Measurements from ENCODE around the gene RPS6KL1. TPM values are rescaled to one million over a fixed set of nuclear protein-coding genes. Genes with fewer than 3 reads are reported as not detected.
"Not testable (repeated sequence)": the region's sequence is repeated elsewhere in the genome, so short reads cannot be mapped to it uniquely, and the experiment has no call there.

RPS6KL1 gene
- total and polyA plus RNA-seq, 4 donors = 1.1 to 5.9 (median 3.8) TPM

- WGBS = 29% methylated on average over 6 of the region's 6 CpGs
- H3K9ac ChIP-seq (ENCODE audit: low read depth in 1 of 2, low read length in 2 of 2) = no peak overlapping the region
- H3K9me3 ChIP-seq (ENCODE audit: control insufficient read depth in 4 of 4, low read length in 3 of 4) = no peaks in the 10 kb centered on the region
- no peak for TF ChIP-seq JUND (IDR thresholded peaks at IDR 0.05)
- no peak for TF ChIP-seq FOXA1 (IDR thresholded peaks at IDR 0.05)
- TF ChIP-seq HNF4A (conservative IDR thresholded peaks at IDR 0.05) = no peak
- TF ChIP-seq RAD21 (IDR thresholded peaks at IDR 0.05) = no peak
- TF ChIP-seq SP1 (IDR thresholded peaks at IDR 0.05) = peak; percentile 11
- peak; percentile 59 for TF ChIP-seq NR2F2 (IDR thresholded peaks at IDR 0.05)
- no peaks in the 10 kb centered on the region for H3K36me3 ChIP-seq (ENCODE audit: control insufficient read depth in 4 of 4, insufficient read depth in 3 of 4, low read depth in 1 of 4, low read length in 3 of 4)
- no peaks in the 10 kb centered on the region for H3K4me1 ChIP-seq (ENCODE audit: control insufficient read depth in 4 of 4, insufficient read depth in 4 of 4, low read length in 3 of 4)
- no peak overlapping the region for H3K4me3 ChIP-seq (ENCODE audit: low read depth in 1 of 3, low read length in 3 of 3)
- no peak overlapping the region for H3K27ac ChIP-seq (ENCODE audit: low read depth in 1 of 2, low read length in 2 of 2)
- H3K27me3 ChIP-seq (ENCODE audit: control insufficient read depth in 4 of 4, insufficient read depth in 4 of 4, low read length in 3 of 4) = no peaks in the 10 kb centered on the region
- DNase-seq (ENCODE audit: low spot score) = no peak
Observed at GRCh38 chr14:74932401-74932901, 9.4 kb upstream of the RPS6KL1 start.

DNA sequence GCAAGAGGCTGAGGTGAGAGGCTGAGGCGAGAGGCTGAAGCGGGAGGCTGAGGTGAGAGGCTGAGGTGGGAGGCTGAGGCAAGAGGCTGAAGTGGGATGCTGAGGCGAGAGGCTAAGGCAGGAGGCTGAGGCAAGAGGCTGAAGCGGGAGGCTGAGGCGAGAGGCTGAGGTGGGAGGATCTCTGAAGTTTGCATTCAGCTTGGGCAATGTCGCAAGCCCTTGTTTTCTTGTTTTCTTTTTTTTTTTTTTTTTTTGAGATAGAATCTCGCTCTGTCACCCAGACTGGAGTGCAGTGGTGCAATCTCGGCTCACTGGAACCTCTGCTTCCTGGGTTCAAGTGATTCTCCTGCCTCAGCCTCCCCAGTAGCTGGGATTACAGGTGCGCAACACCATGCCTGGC lies 8.7 kb upstream of the RPS6KL1 start:
- H3K9ac ChIP-seq (ENCODE audit: low read depth in 1 of 2, low read length in 2 of 2); DNase-seq (ENCODE audit: low spot score); H3K36me3 ChIP-seq (ENCODE audit: control insufficient read depth in 4 of 4, insufficient read depth in 3 of 4, low read depth in 1 of 4, low read length in 3 of 4); H3K4me3 ChIP-seq (ENCODE audit: low read depth in 1 of 3, low read length in 3 of 3); H3K27me3 ChIP-seq (ENCODE audit: control insufficient read depth in 4 of 4, insufficient read depth in 4 of 4, low read length in 3 of 4); H3K4me1 ChIP-seq (ENCODE audit: control insufficient read depth in 4 of 4, insufficient read depth in 4 of 4, low read length in 3 of 4); H3K9me3 ChIP-seq (ENCODE audit: control insufficient read depth in 4 of 4, low read length in 3 of 4); H3K27ac ChIP-seq (ENCODE audit: low read depth in 1 of 2, low read length in 2 of 2): not testable (repeated sequence)
- WGBS = 82% methylated on average over 9 of the region's 9 CpGs

DNA sequence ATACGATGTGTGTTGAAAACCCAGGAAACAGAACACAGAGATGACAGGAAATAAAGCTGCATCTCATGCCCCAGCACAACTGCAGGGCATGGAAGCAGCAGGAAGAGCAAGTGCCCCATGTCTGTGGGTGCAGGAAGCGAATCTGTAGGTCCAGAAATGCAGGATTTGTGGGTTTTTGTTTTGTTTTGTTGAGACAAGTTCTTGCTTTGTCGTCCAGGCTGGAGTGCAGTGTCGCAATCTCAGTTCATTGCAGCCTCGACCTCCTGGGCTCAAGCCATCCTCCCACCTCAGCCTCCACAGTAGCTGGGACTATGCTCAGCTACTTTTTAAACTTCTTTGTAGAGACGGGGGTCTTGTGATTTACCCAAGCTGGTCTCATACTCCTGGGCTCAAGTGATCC lies 6.2 kb upstream of the RPS6KL1 start:
- H3K9me3 ChIP-seq (ENCODE audit: control insufficient read depth in 4 of 4, low read length in 3 of 4) = no peaks in the 10 kb centered on the region
- H3K4me1 ChIP-seq (ENCODE audit: control insufficient read depth in 4 of 4, insufficient read depth in 4 of 4, low read length in 3 of 4) = no peaks in the 10 kb centered on the region
- H3K27ac ChIP-seq (ENCODE audit: low read depth in 1 of 2, low read length in 2 of 2) = no peak overlapping the region
- no peak for DNase-seq (ENCODE audit: low spot score)
- WGBS = 70% methylated on average over 6 of the region's 6 CpGs
- H3K9ac ChIP-seq (ENCODE audit: low read depth in 1 of 2, low read length in 2 of 2) = no peak overlapping the region
- no peaks in the 10 kb centered on the region for H3K36me3 ChIP-seq (ENCODE audit: control insufficient read depth in 4 of 4, insufficient read depth in 3 of 4, low read depth in 1 of 4, low read length in 3 of 4)
- H3K27me3 ChIP-seq (ENCODE audit: control insufficient read depth in 4 of 4, insufficient read depth in 4 of 4, low read length in 3 of 4) = no peaks in the 10 kb centered on the region
- no peak overlapping the region for H3K4me3 ChIP-seq (ENCODE audit: low read depth in 1 of 3, low read length in 3 of 3)
- TF ChIP-seq RAD21 (IDR thresholded peaks at IDR 0.05) = no peak
- no peak for TF ChIP-seq ZBTB33 (IDR thresholded peaks at IDR 0.05)
- TF ChIP-seq HNF4G (IDR thresholded peaks at IDR 0.05) = no peak
- no peak for TF ChIP-seq YY1 (IDR thresholded peaks at IDR 0.05)
- TF ChIP-seq SP1 (IDR thresholded peaks at IDR 0.05) = no peak
- no peak for TF ChIP-seq GABPA (IDR thresholded peaks at IDR 0.05 in 1 of 2, conservative IDR thresholded peaks at IDR 0.05 in 1 of 2)
- no peak for TF ChIP-seq TAF1 (conservative IDR thresholded peaks at IDR 0.05)
- no peak for TF ChIP-seq FOXA2 (IDR thresholded peaks at IDR 0.05)
- no peak for TF ChIP-seq NR2F2 (IDR thresholded peaks at IDR 0.05)
- no peak for TF ChIP-seq RXRA (IDR thresholded peaks at IDR 0.05)
- TF ChIP-seq, protein P1, sequence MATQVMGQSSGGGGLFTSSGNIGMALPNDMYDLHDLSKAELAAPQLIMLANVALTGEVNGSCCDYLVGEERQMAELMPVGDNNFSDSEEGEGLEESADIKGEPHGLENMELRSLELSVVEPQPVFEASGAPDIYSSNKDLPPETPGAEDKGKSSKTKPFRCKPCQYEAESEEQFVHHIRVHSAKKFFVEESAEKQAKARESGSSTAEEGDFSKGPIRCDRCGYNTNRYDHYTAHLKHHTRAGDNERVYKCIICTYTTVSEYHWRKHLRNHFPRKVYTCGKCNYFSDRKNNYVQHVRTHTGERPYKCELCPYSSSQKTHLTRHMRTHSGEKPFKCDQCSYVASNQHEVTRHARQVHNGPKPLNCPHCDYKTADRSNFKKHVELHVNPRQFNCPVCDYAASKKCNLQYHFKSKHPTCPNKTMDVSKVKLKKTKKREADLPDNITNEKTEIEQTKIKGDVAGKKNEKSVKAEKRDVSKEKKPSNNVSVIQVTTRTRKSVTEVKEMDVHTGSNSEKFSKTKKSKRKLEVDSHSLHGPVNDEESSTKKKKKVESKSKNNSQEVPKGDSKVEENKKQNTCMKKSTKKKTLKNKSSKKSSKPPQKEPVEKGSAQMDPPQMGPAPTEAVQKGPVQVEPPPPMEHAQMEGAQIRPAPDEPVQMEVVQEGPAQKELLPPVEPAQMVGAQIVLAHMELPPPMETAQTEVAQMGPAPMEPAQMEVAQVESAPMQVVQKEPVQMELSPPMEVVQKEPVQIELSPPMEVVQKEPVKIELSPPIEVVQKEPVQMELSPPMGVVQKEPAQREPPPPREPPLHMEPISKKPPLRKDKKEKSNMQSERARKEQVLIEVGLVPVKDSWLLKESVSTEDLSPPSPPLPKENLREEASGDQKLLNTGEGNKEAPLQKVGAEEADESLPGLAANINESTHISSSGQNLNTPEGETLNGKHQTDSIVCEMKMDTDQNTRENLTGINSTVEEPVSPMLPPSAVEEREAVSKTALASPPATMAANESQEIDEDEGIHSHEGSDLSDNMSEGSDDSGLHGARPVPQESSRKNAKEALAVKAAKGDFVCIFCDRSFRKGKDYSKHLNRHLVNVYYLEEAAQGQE (IDR thresholded peaks at IDR 0.05) = no peak
- TF ChIP-seq MAX (IDR thresholded peaks at IDR 0.05) = no peak
- TF ChIP-seq FOXA1 (IDR thresholded peaks at IDR 0.05) = no peak
- TF ChIP-seq HNF4A (conservative IDR thresholded peaks at IDR 0.05) = no peak
- TF ChIP-seq EGR1 (IDR thresholded peaks at IDR 0.05; ENCODE audit: low read depth in 2 of 2) = no peak
